ENCODE measurements around the gene VEGFC.

The VEGFC gene

GRCh38 chr4:176784816-176785215 lies 7.9 kb downstream of the VEGFC start:
- Mint-ChIP-seq H3K9me3 (no peaks in the 10 kb centered on the region), H3K4me3 (no peak overlapping the region), H3K27me3 (no peaks in the 10 kb centered on the region), H3K4me1 (no peaks in the 10 kb centered on the region), H3K27ac (no peak overlapping the region), H3K36me3 (no peaks in the 10 kb centered on the region)
- ATAC-seq: no peak

- Mint-ChIP-seq H3K4me3 (no peak overlapping the region), H3K9me3 (no peaks in the 10 kb centered on the region), H3K4me1 (no peaks in the 10 kb centered on the region), H3K27me3 (no peaks in the 10 kb centered on the region), H3K27ac (no peak overlapping the region), H3K36me3 (no peaks in the 10 kb centered on the region)
- peak; percentile 5 for ATAC-seq
Measured at GRCh38 chr4:176782794-176783193, 9.9 kb downstream of the VEGFC start.

GRCh38 chr4:176782191-176782590 lies 10.5 kb downstream of the VEGFC start:
- H3K36me3 Mint-ChIP-seq: no peaks in the 10 kb centered on the region
- H3K27me3 Mint-ChIP-seq: no peaks in the 10 kb centered on the region
- H3K27ac Mint-ChIP-seq: no peak overlapping the region
- ATAC-seq: no peak
- H3K9me3 Mint-ChIP-seq: no peaks in the 10 kb centered on the region
- no peaks in the 10 kb centered on the region for H3K4me1 Mint-ChIP-seq
- no peak overlapping the region for H3K4me3 Mint-ChIP-seq

- H3K27me3 Mint-ChIP-seq: no peaks in the 10 kb centered on the region
- no peaks in the 10 kb centered on the region for H3K36me3 Mint-ChIP-seq
- no peak for ATAC-seq
Measured at GRCh38 chr4:176781739-176782100, 11.0 kb downstream of the VEGFC start.

GRCh38 chr4:176780995-176781738 lies 11.6 kb downstream of the VEGFC start:
- no peaks in the 10 kb centered on the region for H3K27me3 Mint-ChIP-seq
- no peaks in the 10 kb centered on the region for H3K9me3 Mint-ChIP-seq
- no peak for ATAC-seq
- H3K36me3 Mint-ChIP-seq: no peaks in the 10 kb centered on the region
- H3K4me3 Mint-ChIP-seq: no peak overlapping the region
- no peak overlapping the region for H3K27ac Mint-ChIP-seq
- H3K4me1 Mint-ChIP-seq: no peaks in the 10 kb centered on the region

More at GRCh38 chr4:176781739-176782100, 11.0 kb downstream of the VEGFC start:
- H3K27ac Mint-ChIP-seq: no peak overlapping the region
- H3K4me3 Mint-ChIP-seq: no peak overlapping the region
- H3K4me1 Mint-ChIP-seq: no peaks in the 10 kb centered on the region
- no peaks in the 10 kb centered on the region for H3K9me3 Mint-ChIP-seq

GRCh38 chr4:176779421-176779820 lies 13.3 kb downstream of the VEGFC start:
- no peaks in the 10 kb centered on the region for H3K36me3 Mint-ChIP-seq
- H3K9me3 Mint-ChIP-seq: no peaks in the 10 kb centered on the region
- no peak overlapping the region for H3K4me3 Mint-ChIP-seq
- H3K27ac Mint-ChIP-seq: no peak overlapping the region
- ATAC-seq: no peak
- no peaks in the 10 kb centered on the region for H3K27me3 Mint-ChIP-seq
- H3K4me1 Mint-ChIP-seq: no peaks in the 10 kb centered on the region

- Mint-ChIP-seq H3K36me3 (no peaks in the 10 kb centered on the region), H3K4me1 (no peaks in the 10 kb centered on the region), H3K27me3 (no peaks in the 10 kb centered on the region), H3K4me3 (no peak overlapping the region), H3K27ac (no peak overlapping the region), H3K9me3 (no peaks in the 10 kb centered on the region)
- ATAC-seq: no peak
Measured at GRCh38 chr4:176778491-176778890, 14.2 kb downstream of the VEGFC start.

- Mint-ChIP-seq H3K4me1 (no peaks in the 10 kb centered on the region), H3K36me3 (no peaks in the 10 kb centered on the region), H3K27ac (no peak overlapping the region), H3K27me3 (no peaks in the 10 kb centered on the region), H3K9me3 (no peaks in the 10 kb centered on the region), H3K4me3 (no peak overlapping the region)
- no peak for ATAC-seq
Measured at GRCh38 chr4:176778063-176778462, 14.7 kb downstream of the VEGFC start.

- Mint-ChIP-seq H3K4me3 (no peak overlapping the region), H3K27me3 (no peaks in the 10 kb centered on the region), H3K4me1 (no peaks in the 10 kb centered on the region), H3K9me3 (no peaks in the 10 kb centered on the region), H3K36me3 (no peaks in the 10 kb centered on the region), H3K27ac (no peak overlapping the region)
- ATAC-seq: no peak
Measured at GRCh38 chr4:176775338-176775737, 17.4 kb downstream of the VEGFC start.

- H3K27ac Mint-ChIP-seq: no peak overlapping the region
- H3K9me3 Mint-ChIP-seq: no peaks in the 10 kb centered on the region
Measured at GRCh38 chr4:176774852-176775251, 17.9 kb downstream of the VEGFC start.

GRCh38 chr4:176769514-176769913 lies 23.2 kb downstream of the VEGFC start:
- H3K9me3 Mint-ChIP-seq: peaks cover 6% of the 10 kb centered on the region
- no peaks in the 10 kb centered on the region for H3K27me3 Mint-ChIP-seq
- H3K27ac Mint-ChIP-seq: no peak overlapping the region
- H3K4me3 Mint-ChIP-seq: no peak overlapping the region
- no peaks in the 10 kb centered on the region for H3K4me1 Mint-ChIP-seq
- ATAC-seq: no peak
- H3K36me3 Mint-ChIP-seq: no peaks in the 10 kb centered on the region

More at GRCh38 chr4:176774852-176775251, 17.9 kb downstream of the VEGFC start:
- H3K27me3 Mint-ChIP-seq: no peaks in the 10 kb centered on the region
- ATAC-seq: no peak
- H3K4me1 Mint-ChIP-seq: no peaks in the 10 kb centered on the region
- no peak overlapping the region for H3K4me3 Mint-ChIP-seq
- no peaks in the 10 kb centered on the region for H3K36me3 Mint-ChIP-seq

- Mint-ChIP-seq H3K27me3 (no peaks in the 10 kb centered on the region), H3K36me3 (no peaks in the 10 kb centered on the region), H3K4me1 (no peaks in the 10 kb centered on the region), H3K9me3 (peaks cover 6% of the 10 kb centered on the region), H3K4me3 (no peak overlapping the region), H3K27ac (no peak overlapping the region)
- peak; percentile 53 for ATAC-seq
Measured at GRCh38 chr4:176767183-176767582, 25.5 kb downstream of the VEGFC start.

GRCh38 chr4:176762661-176763308 lies 29.9 kb downstream of the VEGFC start:
- H3K4me1 Mint-ChIP-seq: no peaks in the 10 kb centered on the region
- H3K9me3 Mint-ChIP-seq: peaks cover 6% of the 10 kb centered on the region
- no peaks in the 10 kb centered on the region for H3K36me3 Mint-ChIP-seq
- ATAC-seq: no peak
- H3K27me3 Mint-ChIP-seq: no peaks in the 10 kb centered on the region
- no peak overlapping the region for H3K4me3 Mint-ChIP-seq
- no peak overlapping the region for H3K27ac Mint-ChIP-seq

- no peaks in the 10 kb centered on the region for H3K4me1 Mint-ChIP-seq
- H3K9me3 Mint-ChIP-seq: peaks cover 6% of the 10 kb centered on the region
- peak; percentile 31 for ATAC-seq
- no peak overlapping the region for H3K27ac Mint-ChIP-seq
- no peaks in the 10 kb centered on the region for H3K27me3 Mint-ChIP-seq
- no peaks in the 10 kb centered on the region for H3K36me3 Mint-ChIP-seq
- H3K4me3 Mint-ChIP-seq: no peak overlapping the region
Measured at GRCh38 chr4:176761872-176762271, 30.9 kb downstream of the VEGFC start.

- H3K9me3 Mint-ChIP-seq: peaks cover 4% of the 10 kb centered on the region
- H3K4me3 Mint-ChIP-seq: no peak overlapping the region
- no peaks in the 10 kb centered on the region for H3K27me3 Mint-ChIP-seq
- no peaks in the 10 kb centered on the region for H3K36me3 Mint-ChIP-seq
- H3K4me1 Mint-ChIP-seq: no peaks in the 10 kb centered on the region
- no peak for ATAC-seq
- H3K27ac Mint-ChIP-seq: no peak overlapping the region
Measured at GRCh38 chr4:176760471-176760870, 32.3 kb downstream of the VEGFC start.

- H3K36me3 Mint-ChIP-seq: no peaks in the 10 kb centered on the region
- no peak overlapping the region for H3K4me3 Mint-ChIP-seq
- no peak overlapping the region for H3K27ac Mint-ChIP-seq
- no peaks in the 10 kb centered on the region for H3K4me1 Mint-ChIP-seq
- H3K27me3 Mint-ChIP-seq: no peaks in the 10 kb centered on the region
- ATAC-seq: no peak
- H3K9me3 Mint-ChIP-seq: no peaks in the 10 kb centered on the region
Measured at GRCh38 chr4:176758731-176759130, 34.0 kb downstream of the VEGFC start.

Data from stimulated activated memory B cell treated with anti-CD40 and anti-IgM and Interleukin-4, amounts not matched to agents 10 μg/mL and 1 μg/mL and 100 μg/mL, for 72 hours (primary cell).